Ovary (tissue), 3 donors: ENCODE results near the gene FILIP1L.

Experiments
- EP300 ChIP-seq: sonication (generic); formaldehyde crosslinking; IDR thresholded peaks from one replicate; pipeline ENCODE4 v1.6.1; 2017; ENCODE audit warnings: antibody characterized with exemption
- POLR2A ChIP-seq: fragments of 450-650 bp; IDR thresholded peaks from one replicate; pipeline ENCODE4 v1.6.1; 2017; ENCODE audit warnings: antibody characterized with exemption, mild to moderate bottlenecking, moderate library complexity
- TF ChIP-seq, protein P1 (sequence below), 3 donors: fragments of 450-650 bp in 2 of 3; fragments of 200-600 bp in 1 of 3; IDR thresholded peaks; one replicate each; pipeline versions ENCODE4 v1.5.1 to v1.8.0; 2016 to 2022; ENCODE audit warnings: antibody characterized with exemption in 3 of 3, mild to moderate bottlenecking in 1 of 3
- donor health status: DM: no; HTN: no; CAD: no.

- TF ChIP-seq, protein P1, sequence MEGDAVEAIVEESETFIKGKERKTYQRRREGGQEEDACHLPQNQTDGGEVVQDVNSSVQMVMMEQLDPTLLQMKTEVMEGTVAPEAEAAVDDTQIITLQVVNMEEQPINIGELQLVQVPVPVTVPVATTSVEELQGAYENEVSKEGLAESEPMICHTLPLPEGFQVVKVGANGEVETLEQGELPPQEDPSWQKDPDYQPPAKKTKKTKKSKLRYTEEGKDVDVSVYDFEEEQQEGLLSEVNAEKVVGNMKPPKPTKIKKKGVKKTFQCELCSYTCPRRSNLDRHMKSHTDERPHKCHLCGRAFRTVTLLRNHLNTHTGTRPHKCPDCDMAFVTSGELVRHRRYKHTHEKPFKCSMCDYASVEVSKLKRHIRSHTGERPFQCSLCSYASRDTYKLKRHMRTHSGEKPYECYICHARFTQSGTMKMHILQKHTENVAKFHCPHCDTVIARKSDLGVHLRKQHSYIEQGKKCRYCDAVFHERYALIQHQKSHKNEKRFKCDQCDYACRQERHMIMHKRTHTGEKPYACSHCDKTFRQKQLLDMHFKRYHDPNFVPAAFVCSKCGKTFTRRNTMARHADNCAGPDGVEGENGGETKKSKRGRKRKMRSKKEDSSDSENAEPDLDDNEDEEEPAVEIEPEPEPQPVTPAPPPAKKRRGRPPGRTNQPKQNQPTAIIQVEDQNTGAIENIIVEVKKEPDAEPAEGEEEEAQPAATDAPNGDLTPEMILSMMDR (IDR thresholded peaks at IDR 0.05): no peak
- TF ChIP-seq POLR2A: no peak
- TF ChIP-seq EP300: no peak
These were observed 295.5 kb downstream of the FILIP1L start for GRCh38 chr3:99818818-99819217.
